NCI-H1417 treated with DMSO at 0.1 percent for 48 hours (cell line): ENCODE results near the gene AP2M1.
"Not testable (repeated sequence)": the region's sequence is repeated elsewhere in the genome, so short reads cannot be mapped to it uniquely, and the experiment has no call there.

ENCODE experiments used
- DNase-seq: peaks from one replicate; lab custom pipeline; 2025; lab: John Stamatoyannopoulos, UW

AP2M1 gene

DNA sequence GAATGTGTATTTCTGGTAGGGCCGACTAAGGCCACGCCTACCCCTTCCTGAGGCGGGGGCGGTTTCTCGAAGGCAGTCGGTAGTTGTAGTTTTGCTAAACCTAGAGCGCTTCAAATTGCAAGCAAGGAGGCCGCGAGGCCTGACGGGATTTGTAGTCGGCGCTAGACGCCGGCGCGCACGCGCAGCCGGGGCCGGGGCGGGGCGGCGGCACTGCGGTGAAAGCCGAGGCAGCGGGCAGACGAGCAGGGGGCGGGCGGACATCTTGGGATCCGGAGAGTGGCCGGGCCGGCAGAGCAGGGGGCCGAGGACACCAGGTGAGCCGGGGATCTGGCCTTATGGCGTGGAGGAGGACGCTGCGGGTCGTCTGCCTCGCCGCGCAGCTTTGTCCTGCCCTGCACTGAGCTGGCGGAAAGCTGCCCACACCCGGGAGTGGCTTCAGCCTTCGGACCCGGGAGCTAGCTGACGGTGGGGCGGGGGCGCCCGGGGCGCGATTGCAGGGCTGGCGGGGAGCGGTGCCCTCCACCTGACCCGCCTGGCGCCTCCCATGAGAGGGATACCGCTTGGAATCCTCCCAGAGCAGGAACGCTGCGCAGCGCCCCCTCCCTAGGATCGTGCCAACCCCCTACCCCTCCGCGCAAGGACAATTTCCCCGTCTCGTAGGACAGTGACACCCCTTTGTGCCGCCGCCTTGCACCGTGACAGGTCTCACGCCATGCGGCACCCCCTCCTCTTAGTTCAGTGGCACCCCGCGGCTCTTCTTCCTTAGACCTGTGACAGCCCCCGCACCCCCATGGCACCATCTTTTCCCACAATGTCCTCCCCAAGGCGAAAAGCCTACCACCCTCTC is at the start of gene AP2M1:
TSS of gene AP2M1 (plus strand) at position 210 of the 847 bp plus-strand sequence. CDS start 2,139 bp downstream, outside the sequence.
- peak; percentile 100 for DNase-seq

DNA sequence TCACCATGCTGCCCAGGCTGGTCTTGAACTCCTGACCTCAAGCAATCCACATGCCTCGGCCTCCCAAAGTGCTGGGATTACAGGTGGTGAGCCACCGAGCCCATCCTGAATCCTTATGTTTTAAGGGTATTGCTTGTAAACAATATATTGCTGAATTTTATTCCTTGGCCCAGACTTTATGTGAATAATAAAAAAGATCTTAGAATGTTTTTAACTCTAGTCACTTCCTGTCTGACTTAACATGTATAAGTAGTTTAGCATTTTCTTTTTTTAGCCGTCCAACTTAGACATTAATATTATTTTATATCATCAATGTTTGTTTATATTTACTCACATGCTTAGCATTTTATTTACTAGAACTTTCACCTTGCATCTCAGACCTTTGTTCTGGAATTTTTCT is 48.6 kb upstream of the AP2M1 start:
- DNase-seq: no peak

DNA sequence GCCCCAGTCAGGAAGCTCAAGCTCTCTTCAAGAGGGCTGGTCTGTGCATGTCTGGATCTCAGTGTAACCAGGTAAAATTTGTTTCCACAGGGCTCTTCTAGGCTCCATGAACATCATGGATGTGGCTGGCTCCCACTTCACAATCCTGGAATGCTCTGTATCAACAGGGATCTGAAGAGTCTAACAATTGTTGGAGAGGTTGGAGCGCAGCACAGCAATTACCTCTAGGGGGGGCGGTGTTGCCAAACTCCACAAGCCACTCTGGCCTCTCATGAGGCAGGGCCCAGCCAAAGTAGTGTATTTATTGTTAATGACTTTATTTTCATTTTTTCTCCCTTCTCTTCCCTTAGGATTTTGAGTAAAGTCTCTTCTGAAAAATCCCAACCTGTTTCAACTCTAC is 45.6 kb upstream of the AP2M1 start:
- no peak for DNase-seq

DNA sequence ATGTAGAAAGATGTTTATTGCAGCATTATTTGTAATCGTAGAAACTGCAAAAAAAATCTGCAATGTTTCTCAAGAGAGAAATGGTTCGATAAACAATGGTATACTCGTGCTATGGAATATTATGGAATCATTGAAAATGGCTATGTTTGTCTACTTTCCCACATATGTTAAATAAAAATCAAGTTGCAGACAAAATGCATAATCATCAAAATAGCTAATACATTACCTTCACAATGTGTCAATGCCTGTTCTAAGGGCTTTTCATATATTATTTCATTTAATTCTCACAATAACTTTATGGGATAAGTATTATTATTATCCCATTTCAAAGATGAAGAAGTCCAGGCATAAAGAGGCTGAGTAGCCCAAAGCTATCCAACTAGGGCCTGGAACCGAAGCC is 41.7 kb upstream of the AP2M1 start:
- DNase-seq: no peak

- DNase-seq: peak; percentile 15
Observed at GRCh38 chr3:184133840-184134745, 40.6 kb upstream of the AP2M1 start.

GRCh38 chr3:184134746-184135148 is 39.9 kb upstream of the AP2M1 start:
- DNase-seq: no peak

GRCh38 chr3:184135149-184135910 is 39.3 kb upstream of the AP2M1 start, which contains the start of gene EIF2B5:
EIF2B5 (plus strand) TSS chr3:184135358; CDS start chr3:184135386, 28 bp downstream.
- peak; percentile 90 for DNase-seq

DNA sequence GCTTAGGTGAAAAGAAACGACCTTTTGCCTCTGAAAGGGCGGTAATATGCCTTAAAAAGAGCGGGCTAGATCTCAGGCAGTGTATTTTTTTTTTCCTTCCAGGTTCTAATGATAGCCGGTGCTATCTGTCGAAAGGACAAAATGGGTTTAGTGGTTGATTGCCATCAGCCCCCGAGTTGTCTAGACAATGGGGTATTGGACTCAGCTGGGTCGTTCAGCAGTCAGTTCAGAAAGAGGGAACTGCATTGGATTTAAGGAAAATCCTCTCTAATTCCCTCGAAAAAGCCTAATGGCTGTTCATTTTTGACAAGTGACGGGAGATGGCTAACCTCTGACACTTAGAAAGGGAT is 38.8 kb upstream of the AP2M1 start:
- DNase-seq: no peak

- no peak for DNase-seq
Observed at GRCh38 chr3:184140436-184140835, 34.2 kb upstream of the AP2M1 start.

DNA sequence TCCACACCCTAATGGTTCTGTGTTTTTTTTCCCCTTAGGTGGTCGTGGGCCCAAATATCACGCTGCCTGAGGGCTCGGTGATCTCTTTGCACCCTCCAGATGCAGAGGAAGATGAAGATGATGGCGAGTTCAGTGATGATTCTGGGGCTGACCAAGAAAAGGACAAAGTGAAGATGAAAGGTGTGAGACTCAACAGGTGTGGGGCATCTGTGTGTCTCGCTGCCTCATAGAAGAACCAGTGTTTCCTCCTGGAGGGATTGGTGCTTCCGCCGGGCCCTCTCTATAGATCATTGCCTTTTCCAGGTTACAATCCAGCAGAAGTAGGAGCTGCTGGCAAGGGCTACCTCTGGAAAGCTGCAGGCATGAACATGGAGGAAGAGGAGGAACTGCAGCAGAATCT is 32.5 kb upstream of the AP2M1 start:
- DNase-seq: no peak

DNA sequence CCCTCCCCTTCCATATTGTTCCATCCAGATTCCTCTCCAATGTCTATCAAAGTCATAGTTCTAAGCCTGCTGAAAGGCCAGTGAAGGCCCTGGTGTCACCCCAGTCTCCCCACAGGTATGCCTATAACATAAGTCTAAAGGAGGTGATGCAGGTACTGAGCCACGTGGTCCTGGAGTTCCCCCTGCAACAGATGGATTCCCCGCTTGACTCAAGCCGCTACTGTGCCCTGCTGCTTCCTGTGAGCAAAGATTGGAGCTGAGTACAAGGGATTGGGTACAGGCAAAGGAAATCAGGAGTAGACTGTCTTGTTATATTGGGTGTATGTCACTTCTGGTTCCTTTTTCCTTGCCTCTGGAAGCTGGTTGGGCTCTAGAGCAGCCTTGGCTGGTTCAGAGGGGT is 31.3 kb upstream of the AP2M1 start:
- no peak for DNase-seq

- no peak for DNase-seq
Observed at GRCh38 chr3:184144505-184144904, 30.1 kb upstream of the AP2M1 start.

DNA sequence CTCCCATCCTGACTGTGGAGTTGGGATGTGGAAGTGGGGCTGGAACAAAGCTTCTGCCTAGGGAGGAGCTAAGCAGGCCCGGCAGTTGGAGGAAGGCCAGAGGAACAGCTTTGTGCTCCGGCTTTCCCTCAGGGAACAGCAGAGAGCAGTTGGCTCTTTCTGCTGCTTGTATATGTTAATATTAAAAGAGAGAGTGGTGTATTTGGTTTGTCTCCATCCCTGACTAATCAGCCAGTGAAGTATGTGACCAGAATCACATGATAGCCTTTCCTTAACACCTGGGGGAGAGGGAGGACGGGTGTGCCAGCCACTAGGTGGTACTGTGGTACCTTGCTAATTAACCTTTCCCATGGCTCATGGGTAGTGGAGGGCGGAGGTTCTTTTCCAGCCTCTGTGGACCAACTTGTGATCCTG is 29.5 kb upstream of the AP2M1 start:
- no peak for DNase-seq

GRCh38 chr3:184145751-184146270 is 28.8 kb upstream of the AP2M1 start:
- DNase-seq: no peak

DNA sequence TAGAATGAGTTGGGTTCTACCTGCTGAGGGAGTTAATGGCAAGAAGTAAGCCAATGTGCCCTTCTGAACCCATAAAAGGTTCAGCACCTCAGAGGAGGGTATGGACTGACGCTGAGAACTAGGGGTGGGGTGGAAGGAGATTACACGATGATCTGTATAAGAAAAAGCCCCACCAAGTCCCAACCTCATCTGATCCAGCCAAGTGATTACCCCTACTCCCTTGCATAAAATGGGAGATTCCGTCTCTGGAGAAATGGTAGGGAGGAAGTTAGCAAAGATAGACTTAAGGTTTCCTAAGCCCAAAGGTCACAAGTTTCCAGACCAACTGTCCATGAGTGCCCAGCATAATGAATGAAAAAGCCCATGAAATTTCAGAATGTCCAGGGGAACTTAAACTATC is 26.6 kb upstream of the AP2M1 start:
- DNase-seq: no peak

GRCh38 chr3:184149123-184149522 is 25.5 kb upstream of the AP2M1 start:
- no peak for DNase-seq

GRCh38 chr3:184149770-184150169 is 24.9 kb upstream of the AP2M1 start:
- not testable (repeated sequence) for DNase-seq

- peak; percentile 78 for DNase-seq
Observed at GRCh38 chr3:184154885-184155643, 19.6 kb upstream of the AP2M1 start, which contains the start of gene DVL3. DVL3 (plus strand) TSS chr3:184155377; CDS start chr3:184155636, 259 bp downstream.

DNA sequence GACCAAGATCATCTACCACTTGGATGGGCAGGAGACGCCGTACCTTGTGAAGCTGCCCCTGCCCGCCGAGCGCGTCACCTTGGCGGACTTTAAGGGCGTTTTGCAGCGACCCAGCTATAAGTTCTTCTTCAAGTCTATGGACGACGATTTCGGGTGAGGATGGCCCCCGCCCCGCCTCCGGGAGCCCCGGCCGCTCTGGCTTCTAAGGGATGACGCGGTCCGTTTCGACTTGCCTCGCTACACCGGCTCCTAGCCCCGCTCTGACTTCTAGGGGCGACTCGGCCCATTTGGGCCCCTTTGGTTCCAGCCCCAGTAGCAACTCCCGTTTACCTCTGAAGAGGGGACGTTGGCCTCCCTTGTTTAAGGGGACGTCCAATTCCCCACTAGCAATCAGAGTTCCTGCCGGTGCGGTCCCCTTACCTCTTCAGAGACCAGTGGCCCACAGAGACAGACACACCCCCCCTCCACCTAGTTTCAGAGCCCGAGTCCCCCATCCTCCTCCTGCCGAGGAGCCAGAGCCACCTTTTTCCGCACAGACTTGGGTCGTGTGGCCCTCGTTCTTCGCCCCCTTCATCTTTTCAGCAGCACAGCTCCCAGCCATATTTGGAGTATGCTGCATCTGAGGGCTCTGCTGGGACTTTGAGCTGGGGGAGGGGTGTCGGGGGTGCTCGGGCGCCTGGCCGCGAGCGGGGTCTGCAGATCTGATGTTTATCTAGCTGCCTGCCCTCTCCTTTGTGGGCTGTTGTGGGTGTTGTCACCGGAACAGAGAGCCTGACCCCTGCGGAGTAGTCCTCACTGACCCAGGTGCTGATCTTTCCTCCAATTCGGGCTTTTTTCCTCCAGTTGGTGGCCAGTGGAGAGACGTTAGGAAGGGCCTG is 18.8 kb upstream of the AP2M1 start:
- no peak for DNase-seq

- no peak for DNase-seq
Observed at GRCh38 chr3:184156522-184156955, 18.1 kb upstream of the AP2M1 start.
